Fibroblast of skin of right biceps (primary cell): ENCODE data around the gene RRM1.
"Not testable (repeated sequence)": the region's sequence is repeated elsewhere in the genome, so short reads cannot be mapped to it uniquely, and the experiment has no call there.

Experiments used
- DNase-seq: peaks from one replicate; pipeline ENCODE4 v3.0.0-alpha.2; 2013

The RRM1 gene

GRCh38 chr11:4094348-4095291, at the start of gene RRM1:
Gene RRM1, plus strand, starts transcription at chr11:4094799. Its CDS starts 214 bp downstream, at chr11:4095013.
- peak; percentile 98 for DNase-seq

GRCh38 chr11:4044976-4045646, 49.5 kb upstream of the RRM1 start:
- DNase-seq, result no peak

- no peak for DNase-seq
Measured at GRCh38 chr11:4048340-4048739, 46.3 kb upstream of the RRM1 start.

GRCh38 chr11:4049006-4049405, 45.6 kb upstream of the RRM1 start:
- DNase-seq, result no peak

GRCh38 chr11:4050138-4050537, 44.5 kb upstream of the RRM1 start:
- no peak for DNase-seq

GRCh38 chr11:4053200-4053599, 41.4 kb upstream of the RRM1 start:
- not testable (repeated sequence) for DNase-seq

GRCh38 chr11:4054643-4055042, 40.0 kb upstream of the RRM1 start:
- DNase-seq, result no peak

- no peak for DNase-seq
Measured at GRCh38 chr11:4059424-4059823, 35.2 kb upstream of the RRM1 start.

GRCh38 chr11:4060182-4060923, 34.2 kb upstream of the RRM1 start:
- no peak for DNase-seq

- no peak for DNase-seq
Measured at GRCh38 chr11:4061700-4062099, 32.9 kb upstream of the RRM1 start.

- peak; percentile 14 for DNase-seq
Measured at GRCh38 chr11:4063348-4063747, 31.3 kb upstream of the RRM1 start.

- no peak for DNase-seq
Measured at GRCh38 chr11:4064278-4064955, 30.2 kb upstream of the RRM1 start.

- DNase-seq, result no peak
Measured at GRCh38 chr11:4065086-4065485, 29.5 kb upstream of the RRM1 start.

GRCh38 chr11:4065601-4066377, 28.8 kb upstream of the RRM1 start:
- peak; percentile 31 for DNase-seq

GRCh38 chr11:4066910-4067309, 27.7 kb upstream of the RRM1 start:
- no peak for DNase-seq

GRCh38 chr11:4068962-4069361, 25.6 kb upstream of the RRM1 start:
- peak; percentile 27 for DNase-seq

GRCh38 chr11:4071325-4071724, 23.3 kb upstream of the RRM1 start:
- no peak for DNase-seq

GRCh38 chr11:4071914-4072313, 22.7 kb upstream of the RRM1 start:
- peak; percentile 18 for DNase-seq

- peak; percentile 72 for DNase-seq
Measured at GRCh38 chr11:4072668-4073285, 21.8 kb upstream of the RRM1 start.

- no peak for DNase-seq
Measured at GRCh38 chr11:4074266-4074665, 20.3 kb upstream of the RRM1 start.

- DNase-seq, result no peak
Measured at GRCh38 chr11:4076774-4077173, 17.8 kb upstream of the RRM1 start.

GRCh38 chr11:4083198-4083597, 11.4 kb upstream of the RRM1 start:
- DNase-seq, result no peak
